HG02571 (cell line): ENCODE measurements around the gene FBXO27.
"Not testable (repeated sequence)": the region's sequence is repeated elsewhere in the genome, so short reads cannot be mapped to it uniquely, and the experiment has no call there.

Experiments used
- ATAC-seq: cut with Tn5 transposase; IDR thresholded peaks from one replicate; pipeline ENCODE4 v1.9.1; 2021; ENCODE audit warnings: mild to moderate bottlenecking, moderate library complexity; ENCODE audit not compliant: unreplicated experiment

Gene FBXO27, protein sequence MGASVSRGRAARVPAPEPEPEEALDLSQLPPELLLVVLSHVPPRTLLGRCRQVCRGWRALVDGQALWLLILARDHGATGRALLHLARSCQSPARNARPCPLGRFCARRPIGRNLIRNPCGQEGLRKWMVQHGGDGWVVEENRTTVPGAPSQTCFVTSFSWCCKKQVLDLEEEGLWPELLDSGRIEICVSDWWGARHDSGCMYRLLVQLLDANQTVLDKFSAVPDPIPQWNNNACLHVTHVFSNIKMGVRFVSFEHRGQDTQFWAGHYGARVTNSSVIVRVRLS

GRCh38 chr19:39032063-39032918 lies at the start of gene FBXO27:
FBXO27 (minus strand) TSS chr19:39032549; CDS start chr19:39032227, 322 bp downstream.
- ATAC-seq, result no peak

DNA sequence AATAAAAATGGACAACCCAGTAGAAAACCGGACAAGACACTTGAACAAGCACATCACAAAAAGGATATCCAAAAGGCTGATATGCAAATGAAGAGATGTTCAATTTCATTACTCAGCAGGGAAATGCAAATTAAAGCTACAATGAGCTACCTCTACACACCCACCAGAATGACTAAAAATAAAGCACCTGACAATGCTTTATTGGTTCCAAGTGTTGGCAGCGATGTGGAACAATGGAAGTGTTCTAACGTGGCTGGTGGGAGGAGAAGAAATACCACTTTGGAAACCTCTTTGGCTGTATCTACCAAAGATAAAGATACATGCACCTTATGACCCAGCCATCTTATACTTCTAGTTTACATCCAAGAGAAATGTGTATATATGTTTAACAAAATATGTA lies 48.1 kb upstream of the FBXO27 start:
- no peak for ATAC-seq

DNA sequence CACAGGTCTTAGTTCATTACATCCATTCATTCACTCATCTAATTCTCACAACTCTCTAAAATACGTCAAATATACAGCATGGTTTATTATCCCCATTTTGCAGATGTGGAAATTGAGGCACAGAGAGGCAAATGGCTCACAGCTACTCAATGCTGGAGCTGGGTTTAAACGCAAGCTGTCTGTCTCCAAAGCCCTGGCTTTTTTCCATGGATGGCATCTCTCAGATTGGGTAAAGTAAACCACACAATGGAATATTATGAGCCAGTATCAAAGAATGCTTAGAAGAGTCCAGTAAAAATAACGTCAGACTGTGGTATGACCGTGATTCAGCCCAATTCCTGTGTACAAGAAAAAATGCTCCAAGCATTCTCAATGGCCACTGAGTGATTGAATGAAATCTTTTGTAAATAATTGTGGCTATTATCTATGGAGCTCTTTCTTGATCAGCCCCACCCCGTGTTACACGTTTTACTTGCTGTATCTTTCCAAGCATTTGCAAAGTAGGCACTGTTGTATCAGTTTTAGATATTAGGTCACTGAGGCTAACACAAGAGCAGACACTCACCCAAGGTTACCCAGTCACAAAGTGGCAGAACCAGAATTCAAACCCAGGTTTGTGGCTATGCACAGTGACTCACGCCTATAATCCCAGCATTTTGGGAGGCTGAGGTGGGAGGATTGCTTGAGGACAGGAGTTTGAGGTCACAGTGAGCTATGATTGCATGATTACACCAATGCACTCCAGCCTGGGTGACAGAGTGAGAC lies 46.3 kb upstream of the FBXO27 start:
- no peak for ATAC-seq

DNA sequence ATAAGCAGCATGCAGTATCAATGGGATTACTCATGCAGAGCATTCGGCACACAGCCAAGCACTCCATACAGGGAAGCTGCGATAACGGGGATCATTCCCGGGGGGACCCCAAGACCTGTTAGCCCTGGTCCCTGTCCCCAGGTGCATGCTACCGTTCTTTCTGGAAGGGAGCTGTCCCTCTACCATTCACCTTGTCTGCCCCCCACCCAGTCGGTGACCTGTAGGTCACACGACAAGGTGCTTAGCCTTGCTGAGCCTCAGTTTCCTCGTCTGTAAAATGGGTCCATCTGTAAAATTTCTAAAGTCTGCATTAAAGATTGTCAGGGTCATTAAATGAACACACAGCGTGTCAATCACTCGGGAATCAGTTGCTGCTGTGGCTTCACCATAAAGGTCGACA lies 45.0 kb upstream of the FBXO27 start:
- no peak for ATAC-seq

DNA sequence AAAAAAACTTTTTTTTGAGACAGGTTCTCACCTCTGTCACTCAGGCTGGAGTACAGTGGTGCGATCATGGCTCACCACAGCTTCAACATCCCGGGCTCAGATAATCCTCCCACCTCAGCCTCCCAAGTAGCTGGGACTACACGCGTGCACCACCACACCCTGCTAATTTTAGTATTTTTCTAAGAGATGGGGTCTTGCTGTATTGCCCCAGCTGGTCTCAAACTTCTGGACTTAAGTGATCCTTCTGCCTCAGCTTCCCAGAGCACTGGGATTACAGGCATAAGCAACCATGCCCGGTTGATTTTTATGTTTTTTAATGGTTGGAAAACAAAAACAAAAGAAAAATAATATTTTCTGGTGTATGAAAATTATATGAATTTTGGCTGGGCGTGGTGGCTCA lies 42.6 kb upstream of the FBXO27 start:
- no peak for ATAC-seq

GRCh38 chr19:39074205-39074692 lies 41.9 kb upstream of the FBXO27 start:
- no peak for ATAC-seq

GRCh38 chr19:39070888-39071287 lies 38.5 kb upstream of the FBXO27 start:
- no peak for ATAC-seq

DNA sequence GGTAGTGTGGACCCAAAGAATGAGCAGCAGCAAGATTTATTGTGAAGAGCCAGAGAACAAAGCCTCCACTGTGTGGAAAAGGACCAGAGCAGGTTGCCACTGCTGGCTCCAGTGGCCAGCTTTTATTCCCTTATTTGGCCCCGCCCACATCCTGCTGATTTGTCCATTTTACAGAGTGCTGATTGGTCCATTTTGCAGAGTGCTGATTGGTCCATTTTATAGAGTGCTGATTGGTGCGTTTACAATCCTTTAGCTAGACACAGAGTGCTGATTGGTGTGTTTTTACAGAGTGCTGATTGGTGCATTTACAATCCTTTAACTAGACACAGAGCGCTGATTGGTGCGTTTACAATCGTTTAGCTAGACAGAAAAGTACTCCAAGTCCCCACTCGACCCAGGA lies 35.9 kb upstream of the FBXO27 start:
- not testable (repeated sequence) for ATAC-seq

- ATAC-seq, result no peak
Observed at GRCh38 chr19:39067104-39067503, 34.8 kb upstream of the FBXO27 start.

DNA sequence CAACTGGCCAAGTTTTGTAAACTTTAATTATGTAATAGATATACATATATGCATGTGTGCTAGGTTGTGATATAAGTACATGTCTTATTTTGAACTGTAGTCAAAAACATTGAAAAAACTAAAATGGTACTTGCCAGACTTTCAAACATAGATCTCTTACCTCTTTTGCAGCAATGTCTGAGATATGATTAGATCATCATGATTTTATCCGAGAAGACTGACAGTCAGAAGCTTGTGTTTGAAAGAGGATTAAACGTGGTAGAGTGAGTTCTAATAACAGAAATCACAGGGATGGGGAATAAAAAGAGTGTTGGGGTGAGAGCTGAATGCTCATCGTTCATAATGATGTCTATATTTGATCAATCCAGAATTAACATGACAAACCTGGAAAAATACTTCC lies 33.6 kb upstream of the FBXO27 start:
- ATAC-seq, result no peak

DNA sequence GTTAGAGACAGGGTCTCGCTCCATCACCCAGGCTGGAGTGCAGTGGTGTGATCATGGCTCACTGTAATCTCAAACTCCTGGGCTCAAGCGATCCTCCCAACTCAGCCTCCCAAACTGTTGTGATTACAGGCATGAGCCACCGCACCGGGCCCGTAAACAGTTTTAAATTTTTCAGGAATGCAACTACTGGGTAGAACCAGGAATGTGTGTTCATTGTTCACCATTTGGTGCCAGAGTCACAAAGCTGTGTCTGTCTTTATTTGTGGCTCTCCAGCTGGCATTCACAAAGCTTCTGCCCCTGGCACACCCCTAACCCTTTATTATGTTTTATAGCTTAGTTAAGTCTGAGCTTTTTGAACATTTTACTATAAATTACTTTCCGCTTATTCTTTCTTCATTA lies 32.1 kb upstream of the FBXO27 start:
- ATAC-seq, result no peak

DNA sequence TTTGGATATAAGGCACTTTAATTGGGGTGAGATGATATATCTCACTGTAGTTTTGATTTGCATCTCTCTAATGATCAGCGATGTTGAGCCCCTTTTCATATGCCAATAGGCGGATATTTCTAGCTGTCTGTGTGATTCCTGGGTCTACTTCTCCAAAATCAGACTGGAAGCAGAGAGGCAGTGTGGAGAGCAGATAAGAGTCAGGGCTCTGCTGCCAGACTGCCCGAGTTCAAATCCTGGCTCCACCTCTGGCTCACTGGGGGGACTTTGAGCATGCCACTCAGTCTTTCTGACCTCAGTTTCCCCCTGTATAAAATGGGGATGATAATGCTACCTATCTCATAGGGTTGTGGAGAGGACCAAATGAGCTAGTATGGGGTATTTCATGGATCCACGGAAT lies 27.8 kb upstream of the FBXO27 start:
- no peak for ATAC-seq

GRCh38 chr19:39059302-39059701 lies 27.0 kb upstream of the FBXO27 start:
- ATAC-seq, result no peak

DNA sequence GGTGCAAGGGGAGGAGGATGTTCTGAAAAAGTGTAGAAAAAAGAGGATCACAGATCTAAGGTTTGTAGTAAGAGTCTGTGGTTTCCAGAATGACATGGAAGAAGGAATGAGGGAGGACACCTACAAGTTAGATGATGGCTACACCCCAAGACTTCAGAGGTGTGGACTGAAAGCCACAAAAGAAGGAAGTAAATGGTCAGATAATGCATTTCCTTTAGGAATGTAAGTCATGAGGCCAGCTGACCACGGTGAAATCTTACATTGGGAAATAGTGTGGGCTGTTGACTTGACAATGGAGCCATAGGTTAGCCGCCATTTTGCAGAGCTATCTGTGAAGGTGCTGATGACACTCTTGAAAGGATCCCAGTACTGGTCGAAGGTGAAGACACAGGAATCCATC lies 25.3 kb upstream of the FBXO27 start:
- ATAC-seq, result no peak

DNA sequence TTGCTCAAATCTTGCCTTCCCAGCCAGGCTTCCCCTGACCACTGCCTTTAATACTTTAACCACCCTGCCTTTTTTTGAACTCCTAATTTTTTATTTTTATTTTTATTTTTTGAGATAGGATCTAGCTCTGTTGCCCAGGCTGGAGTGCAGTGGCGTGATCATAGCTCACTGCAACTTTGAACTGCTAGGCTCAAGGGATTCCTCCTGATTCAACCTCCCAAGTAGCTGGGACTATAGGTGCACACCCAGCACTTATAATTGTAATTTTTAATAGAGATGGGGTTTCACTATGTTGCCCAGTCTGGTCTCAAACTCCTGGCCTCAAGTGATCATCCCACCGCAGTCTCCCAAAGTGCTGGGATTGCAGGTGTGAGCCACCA lies 21.7 kb upstream of the FBXO27 start:
- ATAC-seq, result no peak

- ATAC-seq, result no peak
Observed at GRCh38 chr19:39053276-39054090, 21.1 kb upstream of the FBXO27 start.

DNA sequence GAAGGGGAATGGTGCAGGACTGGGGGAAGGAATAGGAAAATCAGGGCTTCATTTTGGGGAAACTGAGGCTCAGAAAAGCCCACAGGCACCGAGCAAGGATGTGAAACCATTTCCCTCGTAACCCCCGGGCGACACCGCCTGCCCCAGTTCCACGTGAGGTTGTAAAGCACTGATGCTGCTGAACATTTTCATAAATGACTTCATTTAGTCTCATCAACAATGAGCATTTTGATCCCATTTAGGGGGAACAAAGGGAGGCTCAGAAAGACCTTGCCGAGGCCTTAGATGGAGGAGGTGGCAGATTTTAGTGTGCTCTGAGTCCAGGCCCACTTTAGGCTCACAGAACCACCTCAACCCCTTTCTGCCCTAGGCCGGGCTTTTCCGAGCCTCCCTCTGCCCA lies 20.5 kb upstream of the FBXO27 start:
- ATAC-seq, result no peak

DNA sequence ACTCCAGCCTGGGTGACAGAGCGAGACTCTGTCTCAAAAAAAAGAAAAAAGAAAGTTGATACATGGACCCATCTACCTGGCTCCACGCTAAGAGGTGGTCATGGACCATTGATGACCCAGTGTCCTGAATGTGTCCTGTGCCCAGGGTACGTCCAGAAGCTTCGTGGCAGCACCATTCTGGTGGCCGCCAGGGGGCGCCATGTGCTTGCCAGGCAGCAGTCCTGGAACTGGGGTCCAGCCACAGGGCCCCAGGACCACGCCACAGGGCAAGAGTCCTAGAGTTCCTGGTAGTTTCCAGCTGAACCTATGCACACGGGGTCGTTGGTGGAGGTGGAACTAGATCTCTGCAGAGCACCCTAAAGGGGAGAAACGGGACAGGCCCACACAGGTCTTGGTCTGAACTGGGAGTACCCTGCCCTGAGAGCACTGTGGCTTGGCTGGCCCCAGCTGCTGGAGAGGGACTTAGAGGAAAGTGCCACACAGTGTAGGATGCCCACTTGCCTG lies 19.9 kb upstream of the FBXO27 start:
- no peak for ATAC-seq

- no peak for ATAC-seq
Observed at GRCh38 chr19:39047073-39047472, 14.7 kb upstream of the FBXO27 start.

- ATAC-seq, result no peak
Observed at GRCh38 chr19:39046037-39046821, 13.9 kb upstream of the FBXO27 start.
